WTC11 (cell line): ENCODE measurements around the gene KRTAP3-2. TPM values are rescaled to one million over a fixed set of nuclear protein-coding genes. Genes with fewer than 3 reads are reported as not detected.

Source experiments
- ATAC-seq: fragments of 200-7000 bp; cut with Tn5 transposase; 2 replicates; pipeline ENCODE4 v1.10.0; 2021; ENCODE audit warnings: mild to moderate bottlenecking, moderate library complexity
- CTCF ChIA-PET: fragments of 300-600 bp; sonication (Branson Sonifier 250); formaldehyde crosslinking; loops from one replicate; lab custom pipeline; 2021; ENCODE audit warnings: antibody characterized with exemption; lab: Charles Lee
- POLR2A ChIA-PET: fragments of 350-600 bp; sonication (Branson Sonifier 250); formaldehyde crosslinking; loops from one replicate; lab custom pipeline; 2021; ENCODE audit warnings: antibody characterized with exemption; lab: Charles Lee
- DNase-seq: peaks from one replicate; pipeline ENCODE4 v3.0.0; 2021; ENCODE audit warnings: low spot score
- H3K27ac Mint-ChIP-seq: 2 replicates; pipeline ENCODE4 v1.8.0; 2021; ENCODE audit warnings: mixed read lengths
- H3K27me3 Mint-ChIP-seq: 2 replicates; pipeline ENCODE4 v1.8.0; 2021; ENCODE audit warnings: low read depth, mild to moderate bottlenecking, moderate library complexity, mixed read lengths
- H3K36me3 Mint-ChIP-seq: 2 replicates; pipeline ENCODE4 v1.8.0; 2021; ENCODE audit warnings: mixed read lengths
- H3K4me1 Mint-ChIP-seq: 2 replicates; pipeline ENCODE4 v1.8.0; 2022; ENCODE audit warnings: mixed read lengths
- H3K4me3 Mint-ChIP-seq: 2 replicates; pipeline ENCODE4 v1.8.0; 2021; ENCODE audit warnings: mild to moderate bottlenecking, moderate library complexity, mixed read lengths
- H3K9me3 Mint-ChIP-seq: 2 replicates; pipeline ENCODE4 v1.8.0; 2021; ENCODE audit warnings: mixed read lengths
- CDX4 ChIP-seq: fragments of 250-450 bp; sonication (Bioruptor Pico); IDR thresholded peaks from 2 replicates; pipeline ENCODE4 v1.9.0; 2021; ENCODE audit warnings: moderate library complexity, mild to moderate bottlenecking, inconsistent platforms, borderline replicate concordance
- ELF4 ChIP-seq: sonication (generic); formaldehyde crosslinking; IDR thresholded peaks from 2 replicates; pipeline ENCODE4 v1.8.1; 2022; ENCODE audit warnings: low read depth, mild to moderate bottlenecking, moderate library complexity, missing genetic modification reagents
- ETV6 ChIP-seq: sonication (generic); formaldehyde crosslinking; IDR thresholded peaks from 2 replicates; pipeline ENCODE4 v1.8.1; 2022; ENCODE audit warnings: mild to moderate bottlenecking, missing genetic modification reagents
- FOXK1 ChIP-seq: sonication (generic); formaldehyde crosslinking; IDR thresholded peaks from 2 replicates; pipeline ENCODE4 v1.8.0; 2022; ENCODE audit warnings: mild to moderate bottlenecking, moderate library complexity, missing genetic modification reagents
- FOXP4 ChIP-seq: sonication (generic); formaldehyde crosslinking; IDR thresholded peaks from 2 replicates; pipeline ENCODE4 v1.8.0; 2022; ENCODE audit warnings: mild to moderate bottlenecking, missing genetic modification reagents
- GRHL2 ChIP-seq: fragments of 250-450 bp; sonication (Bioruptor Pico); IDR thresholded peaks from 2 replicates; pipeline ENCODE4 v1.8.0; 2022; ENCODE audit warnings: mild to moderate bottlenecking, moderate library complexity; ENCODE audit not compliant: insufficient replicate concordance, severe bottlenecking
- IRF2 ChIP-seq: sonication (generic); formaldehyde crosslinking; IDR thresholded peaks from 2 replicates; pipeline ENCODE4 v1.8.0; 2022; ENCODE audit warnings: low read depth, missing genetic modification reagents, borderline replicate concordance
- MAX ChIP-seq: sonication (generic); formaldehyde crosslinking; IDR thresholded peaks from 2 replicates; pipeline ENCODE4 v1.8.0; 2022; ENCODE audit warnings: mild to moderate bottlenecking, missing genetic modification reagents
- NR2C2 ChIP-seq: sonication (generic); formaldehyde crosslinking; IDR thresholded peaks from 2 replicates; pipeline ENCODE4 v1.8.0; 2022; ENCODE audit warnings: mild to moderate bottlenecking, missing genetic modification reagents
- PREB ChIP-seq: sonication (generic); formaldehyde crosslinking; IDR thresholded peaks from 2 replicates; pipeline ENCODE4 v1.8.1; 2022; ENCODE audit warnings: mild to moderate bottlenecking, missing genetic modification reagents, moderate library complexity, borderline replicate concordance
- TEAD1 ChIP-seq: sonication (generic); formaldehyde crosslinking; IDR thresholded peaks from 2 replicates; pipeline ENCODE4 v1.8.0; 2022; ENCODE audit warnings: mild to moderate bottlenecking, missing genetic modification reagents
- ZMAT4 ChIP-seq: fragments of 250-450 bp; sonication (Bioruptor Pico); IDR thresholded peaks from 2 replicates; pipeline ENCODE4 v1.9.0; 2021; ENCODE audit warnings: mild to moderate bottlenecking
- ZNF121 ChIP-seq: sonication (generic); formaldehyde crosslinking; IDR thresholded peaks from 2 replicates; pipeline ENCODE4 v1.8.0; 2023; ENCODE audit warnings: missing genetic modification reagents
- ZNF138 ChIP-seq: sonication (generic); formaldehyde crosslinking; conservative IDR thresholded peaks from 2 replicates; pipeline ENCODE4 v1.8.1; 2022; ENCODE audit warnings: mild to moderate bottlenecking, moderate library complexity, missing genetic modification reagents
- ZNF317 ChIP-seq: sonication (generic); formaldehyde crosslinking; IDR thresholded peaks from 2 replicates; pipeline ENCODE4 v1.8.1; 2023; ENCODE audit warnings: low read depth, mild to moderate bottlenecking, moderate library complexity, missing genetic modification reagents, borderline replicate concordance
- ZNF396 ChIP-seq: fragments of 250-450 bp; sonication (Bioruptor Pico); IDR thresholded peaks from 2 replicates; pipeline ENCODE4 v1.8.0; 2021; ENCODE audit warnings: mild to moderate bottlenecking, moderate library complexity, borderline replicate concordance
- total RNA-seq: library from RNA; stranded (reverse); gene quantifications from 3 replicates; pipeline ENCODE4 v1.2.3, GENCODE V29; 2021
- TF ChIP-seq, protein P1 (sequence below): fragments of 250-450 bp; sonication (Bioruptor Pico); IDR thresholded peaks from 2 replicates; pipeline ENCODE4 v1.9.0; 2021; ENCODE audit warnings: mild to moderate bottlenecking, borderline replicate concordance
- TF ChIP-seq, protein P2 (sequence below): sonication (generic); formaldehyde crosslinking; conservative IDR thresholded peaks from 2 replicates; pipeline ENCODE4 v1.8.1; 2022; ENCODE audit warnings: mild to moderate bottlenecking, missing genetic modification reagents
- TF ChIP-seq, protein P3 (sequence below): sonication (generic); formaldehyde crosslinking; IDR thresholded peaks from 2 replicates; pipeline ENCODE4 v1.8.1; 2022; ENCODE audit warnings: missing genetic modification reagents, borderline replicate concordance

Gene KRTAP3-2
- total RNA-seq, 1 experiment from 2014 or later = not detected

GRCh38 chr17:40980596-40980995 lies 19.1 kb downstream of the KRTAP3-2 start:
- Mint-ChIP-seq H3K4me1 (peaks cover 15% of the 10 kb centered on the region), H3K27ac (no peak overlapping the region), H3K4me3 (no peak overlapping the region), H3K27me3 (no peaks in the 10 kb centered on the region), H3K36me3 (no peaks in the 10 kb centered on the region), H3K9me3 (no peaks in the 10 kb centered on the region)
- POLR2A ChIA-PET = no interaction called here
- ATAC-seq (no peak), DNase-seq (no peak)
- CTCF ChIA-PET = interaction anchor here (1.2 kb wide), 1 partner anchor 117 kb away, joined by 3 read pairs; no protein-coding TSS in a partner anchor
- TF ChIP-seq, protein P1, sequence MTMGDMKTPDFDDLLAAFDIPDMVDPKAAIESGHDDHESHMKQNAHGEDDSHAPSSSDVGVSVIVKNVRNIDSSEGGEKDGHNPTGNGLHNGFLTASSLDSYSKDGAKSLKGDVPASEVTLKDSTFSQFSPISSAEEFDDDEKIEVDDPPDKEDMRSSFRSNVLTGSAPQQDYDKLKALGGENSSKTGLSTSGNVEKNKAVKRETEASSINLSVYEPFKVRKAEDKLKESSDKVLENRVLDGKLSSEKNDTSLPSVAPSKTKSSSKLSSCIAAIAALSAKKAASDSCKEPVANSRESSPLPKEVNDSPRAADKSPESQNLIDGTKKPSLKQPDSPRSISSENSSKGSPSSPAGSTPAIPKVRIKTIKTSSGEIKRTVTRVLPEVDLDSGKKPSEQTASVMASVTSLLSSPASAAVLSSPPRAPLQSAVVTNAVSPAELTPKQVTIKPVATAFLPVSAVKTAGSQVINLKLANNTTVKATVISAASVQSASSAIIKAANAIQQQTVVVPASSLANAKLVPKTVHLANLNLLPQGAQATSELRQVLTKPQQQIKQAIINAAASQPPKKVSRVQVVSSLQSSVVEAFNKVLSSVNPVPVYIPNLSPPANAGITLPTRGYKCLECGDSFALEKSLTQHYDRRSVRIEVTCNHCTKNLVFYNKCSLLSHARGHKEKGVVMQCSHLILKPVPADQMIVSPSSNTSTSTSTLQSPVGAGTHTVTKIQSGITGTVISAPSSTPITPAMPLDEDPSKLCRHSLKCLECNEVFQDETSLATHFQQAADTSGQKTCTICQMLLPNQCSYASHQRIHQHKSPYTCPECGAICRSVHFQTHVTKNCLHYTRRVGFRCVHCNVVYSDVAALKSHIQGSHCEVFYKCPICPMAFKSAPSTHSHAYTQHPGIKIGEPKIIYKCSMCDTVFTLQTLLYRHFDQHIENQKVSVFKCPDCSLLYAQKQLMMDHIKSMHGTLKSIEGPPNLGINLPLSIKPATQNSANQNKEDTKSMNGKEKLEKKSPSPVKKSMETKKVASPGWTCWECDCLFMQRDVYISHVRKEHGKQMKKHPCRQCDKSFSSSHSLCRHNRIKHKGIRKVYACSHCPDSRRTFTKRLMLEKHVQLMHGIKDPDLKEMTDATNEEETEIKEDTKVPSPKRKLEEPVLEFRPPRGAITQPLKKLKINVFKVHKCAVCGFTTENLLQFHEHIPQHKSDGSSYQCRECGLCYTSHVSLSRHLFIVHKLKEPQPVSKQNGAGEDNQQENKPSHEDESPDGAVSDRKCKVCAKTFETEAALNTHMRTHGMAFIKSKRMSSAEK = no peak
- TF ChIP-seq FOXK1 (CRISPR knock-in tag) = no peak
- no peak for TF ChIP-seq MAX (CRISPR knock-in tag)
- no peak for TF ChIP-seq GRHL2
- no peak for TF ChIP-seq NR2C2 (CRISPR knock-in tag)
- TF ChIP-seq ETV6 = no peak
- TF ChIP-seq ZNF121 (CRISPR knock-in tag) = no peak
- no peak for TF ChIP-seq TEAD1 (CRISPR knock-in tag)
- TF ChIP-seq ELF4 (CRISPR knock-in tag) = no peak
- no peak for TF ChIP-seq ZNF317 (CRISPR knock-in tag)
- TF ChIP-seq IRF2 (CRISPR knock-in tag) = no peak

- Mint-ChIP-seq H3K27me3 (no peaks in the 10 kb centered on the region), H3K4me1 (peaks cover 15% of the 10 kb centered on the region), H3K36me3 (no peaks in the 10 kb centered on the region), H3K4me3 (no peak overlapping the region), H3K27ac (no peak overlapping the region; the same call in 1 of the 2 replicates), H3K9me3 (no peaks in the 10 kb centered on the region)
- ChIA-PET POLR2A (no interaction called here), CTCF (interaction anchor here (0.6 to 1.2 kb wide), 2 partner anchors 117 to 1140 kb away, joined by 3 read pairs; no protein-coding TSS in a partner anchor)
- no peak for TF ChIP-seq ZNF396 (CRISPR knock-in tag)
- TF ChIP-seq, protein P2, sequence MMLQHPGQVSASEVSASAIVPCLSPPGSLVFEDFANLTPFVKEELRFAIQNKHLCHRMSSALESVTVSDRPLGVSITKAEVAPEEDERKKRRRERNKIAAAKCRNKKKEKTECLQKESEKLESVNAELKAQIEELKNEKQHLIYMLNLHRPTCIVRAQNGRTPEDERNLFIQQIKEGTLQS (CRISPR knock-in tag) = no peak
- TF ChIP-seq, protein P3, sequence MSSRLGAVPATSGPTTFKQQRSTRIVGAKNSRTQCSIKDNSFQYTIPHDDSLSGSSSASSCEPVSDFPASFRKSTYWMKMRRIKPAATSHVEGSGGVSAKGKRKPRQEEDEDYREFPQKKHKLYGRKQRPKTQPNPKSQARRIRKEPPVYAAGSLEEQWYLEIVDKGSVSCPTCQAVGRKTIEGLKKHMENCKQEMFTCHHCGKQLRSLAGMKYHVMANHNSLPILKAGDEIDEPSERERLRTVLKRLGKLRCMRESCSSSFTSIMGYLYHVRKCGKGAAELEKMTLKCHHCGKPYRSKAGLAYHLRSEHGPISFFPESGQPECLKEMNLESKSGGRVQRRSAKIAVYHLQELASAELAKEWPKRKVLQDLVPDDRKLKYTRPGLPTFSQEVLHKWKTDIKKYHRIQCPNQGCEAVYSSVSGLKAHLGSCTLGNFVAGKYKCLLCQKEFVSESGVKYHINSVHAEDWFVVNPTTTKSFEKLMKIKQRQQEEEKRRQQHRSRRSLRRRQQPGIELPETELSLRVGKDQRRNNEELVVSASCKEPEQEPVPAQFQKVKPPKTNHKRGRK (CRISPR knock-in tag) = no peak
- peak; percentile 67 for ATAC-seq
- DNase-seq = no peak
These were observed 19.6 kb downstream of the KRTAP3-2 start for GRCh38 chr17:40980117-40980516.

GRCh38 chr17:40978575-40979151 lies 21.0 kb downstream of the KRTAP3-2 start:
- ATAC-seq = no peak
- H3K4me1 Mint-ChIP-seq = peaks cover 15% of the 10 kb centered on the region
- no peak for DNase-seq
- H3K36me3 Mint-ChIP-seq = no peaks in the 10 kb centered on the region
- H3K4me3 Mint-ChIP-seq = no peak overlapping the region
- no peaks in the 10 kb centered on the region for H3K9me3 Mint-ChIP-seq
- ChIA-PET CTCF (no interaction called here), POLR2A (no interaction called here)
- H3K27ac Mint-ChIP-seq = no peak overlapping the region
- H3K27me3 Mint-ChIP-seq = no peaks in the 10 kb centered on the region
- TF ChIP-seq FOXP4 (no peak), ZMAT4 (CRISPR knock-in tag) (no peak), ZNF138 (CRISPR knock-in tag) (no peak), PREB (CRISPR knock-in tag) (no peak), CDX4 (CRISPR knock-in tag) (no peak)
